22Rv1 (cell line): Measurements from ENCODE around the gene CA5B.
"Not testable (repeated sequence)": the region's sequence is repeated elsewhere in the genome, so short reads cannot be mapped to it uniquely, and the experiment has no call there.

Experiments used
- CTCF ChIP-seq: fragments of 450-650 bp; IDR thresholded peaks from 2 replicates; pipeline ENCODE4 v1.5.1; 2017; ENCODE audit warnings: mild to moderate bottlenecking
- ZFX ChIP-seq: fragments of 450-650 bp; IDR thresholded peaks from 2 replicates; pipeline ENCODE4 v1.6.1; 2017; ENCODE audit warnings: antibody characterized with exemption, borderline replicate concordance

- not testable (repeated sequence) for TF ChIP-seq CTCF, ZFX
Observed at GRCh38 chrX:15703809-15704208, 34.3 kb upstream of the CA5B start.
